ENCODE data around the gene SLC22A23.

The SLC22A23 gene

GRCh38 chr6:3471711-3472110, 14.9 kb upstream of the SLC22A23 start:
- no peak for DNase-seq

- DNase-seq: no peak
Observed at GRCh38 chr6:3471286-3471685, 14.4 kb upstream of the SLC22A23 start.

- DNase-seq: no peak
Observed at GRCh38 chr6:3468585-3468984, 11.7 kb upstream of the SLC22A23 start.

- DNase-seq: no peak
Observed at GRCh38 chr6:3467996-3468395, 11.1 kb upstream of the SLC22A23 start.

GRCh38 chr6:3466488-3467219, 9.8 kb upstream of the SLC22A23 start:
- no peak for DNase-seq

GRCh38 chr6:3460253-3460652, 3.4 kb upstream of the SLC22A23 start:
- no peak for DNase-seq

GRCh38 chr6:3458706-3459421, 2.0 kb upstream of the SLC22A23 start:
- DNase-seq: no peak

GRCh38 chr6:3457710-3458602, 1.1 kb upstream of the SLC22A23 start:
- DNase-seq: peak; percentile 45

- DNase-seq: no peak
Observed at GRCh38 chr6:3456395-3456897, 404 bp downstream of the SLC22A23 start.

GRCh38 chr6:3455569-3456394, 1.1 kb downstream of the SLC22A23 start:
- no peak for DNase-seq

GRCh38 chr6:3455147-3455568, 1.7 kb downstream of the SLC22A23 start:
- DNase-seq: no peak

- DNase-seq: no peak
Observed at GRCh38 chr6:3454273-3455010, 2.4 kb downstream of the SLC22A23 start.

- no peak for DNase-seq
Observed at GRCh38 chr6:3453413-3454272, 3.2 kb downstream of the SLC22A23 start.

- DNase-seq: no peak
Observed at GRCh38 chr6:3451498-3451897, 5.4 kb downstream of the SLC22A23 start.

GRCh38 chr6:3450888-3451287, 6.0 kb downstream of the SLC22A23 start:
- DNase-seq: no peak

GRCh38 chr6:3449750-3450305, 7.0 kb downstream of the SLC22A23 start:
- no peak for DNase-seq

GRCh38 chr6:3449321-3449720, 7.5 kb downstream of the SLC22A23 start:
- no peak for DNase-seq

GRCh38 chr6:3447005-3447404, 9.8 kb downstream of the SLC22A23 start:
- DNase-seq: no peak

- no peak for DNase-seq
Observed at GRCh38 chr6:3446184-3446583, 10.7 kb downstream of the SLC22A23 start.
